Mammary epithelial cell (primary cell): ENCODE data around the gene TMEM245.

Experiments used
- CTCF ChIP-seq, 2 donors: IDR thresholded peaks in 1 of 2; conservative IDR thresholded peaks in 1 of 2; 2 replicates each; pipeline ENCODE4 v1.5.1; 2011 to 2012; ENCODE audit warnings: inconsistent platforms in 2 of 2, low read length in 2 of 2, mild to moderate bottlenecking in 2 of 2, control low read depth in 1 of 2, low read depth in 1 of 2; ENCODE audit not compliant: insufficient read depth in 1 of 2; ENCODE audit errors: extremely low read depth in 1 of 2
- EZH2 ChIP-seq: IDR thresholded peaks from 2 replicates; pipeline ENCODE4 v1.6.1; 2012; ENCODE audit warnings: low read length, inconsistent platforms, borderline replicate concordance

GRCh38 chr9:109109967-109110328, 9.8 kb downstream of the TMEM245 start:
- TF ChIP-seq CTCF (conservative IDR thresholded peaks at IDR 0.05 in 1 of 2, IDR thresholded peaks at IDR 0.05 in 1 of 2; ENCODE audit: extremely low read depth in 1 of 2, insufficient read depth in 1 of 2, low read depth in 1 of 2, low read length in 2 of 2) (no peak), EZH2 (no peak)
